Liver (tissue), 3 donors: ENCODE measurements around the gene SPTBN4.

Source experiments
- ATF3 ChIP-seq: IDR thresholded peaks from 2 replicates; pipeline ENCODE4 v1.6.1; 2016; ENCODE audit warnings: antibody characterized with exemption
- EGR1 ChIP-seq, 2 donors: IDR thresholded peaks; 2 replicates each; pipeline ENCODE4 v1.6.1; 2016 to 2018; ENCODE audit warnings: antibody characterized with exemption in 2 of 2, low read depth in 2 of 2
- GABPA ChIP-seq, 2 donors: IDR thresholded peaks in 1 of 2; conservative IDR thresholded peaks in 1 of 2; 2 replicates each; pipeline ENCODE4 v1.6.1; 2016; ENCODE audit warnings: antibody characterized with exemption in 2 of 2, mild to moderate bottlenecking in 1 of 2, moderate library complexity in 1 of 2
- JUND ChIP-seq, 2 donors: IDR thresholded peaks; 2 replicates each; pipeline ENCODE4 v1.6.1; 2016; ENCODE audit warnings: antibody characterized with exemption in 2 of 2
- MAX ChIP-seq: IDR thresholded peaks from 2 replicates; pipeline ENCODE4 v1.6.1; 2016; ENCODE audit warnings: antibody characterized with exemption
- RAD21 ChIP-seq, 2 donors: IDR thresholded peaks; 2 replicates each; pipeline ENCODE4 v1.6.1; 2016; ENCODE audit warnings: antibody characterized with exemption in 2 of 2, mild to moderate bottlenecking in 2 of 2
- REST ChIP-seq: IDR thresholded peaks from 2 replicates; pipeline ENCODE4 v1.6.1; 2016; ENCODE audit warnings: antibody characterized with exemption, mild to moderate bottlenecking
- RXRA ChIP-seq, 2 donors: IDR thresholded peaks; 2 replicates each; pipeline ENCODE4 v1.6.1; 2017 to 2018; ENCODE audit warnings: antibody characterized with exemption in 2 of 2, mild to moderate bottlenecking in 1 of 2
- SP1 ChIP-seq: IDR thresholded peaks from 2 replicates; pipeline ENCODE4 v1.6.1; 2018; ENCODE audit warnings: antibody characterized with exemption, mild to moderate bottlenecking
- TAF1 ChIP-seq: conservative IDR thresholded peaks from 2 replicates; pipeline ENCODE4 v1.6.1; 2016; ENCODE audit warnings: antibody characterized with exemption, mild to moderate bottlenecking
- YY1 ChIP-seq: IDR thresholded peaks from 2 replicates; pipeline ENCODE4 v1.6.1; 2016; ENCODE audit warnings: antibody characterized with exemption, mild to moderate bottlenecking
- TF ChIP-seq, protein P1 (sequence below): fragments of 150-350 bp; IDR thresholded peaks from 2 replicates; pipeline ENCODE4 v1.5.1; 2017; ENCODE audit warnings: improper control_type of control experiment, low read depth, low read length; ENCODE audit not compliant: missing input control
- TF ChIP-seq, protein P2 (sequence below): IDR thresholded peaks from 2 replicates; pipeline ENCODE4 v1.6.1; 2016; ENCODE audit warnings: antibody characterized with exemption
- donor health status: healthy.
- donor health status: healthy.

GRCh38 chr19:40570313-40571004, 103.7 kb downstream of the SPTBN4 start:
- TF ChIP-seq, protein P1, sequence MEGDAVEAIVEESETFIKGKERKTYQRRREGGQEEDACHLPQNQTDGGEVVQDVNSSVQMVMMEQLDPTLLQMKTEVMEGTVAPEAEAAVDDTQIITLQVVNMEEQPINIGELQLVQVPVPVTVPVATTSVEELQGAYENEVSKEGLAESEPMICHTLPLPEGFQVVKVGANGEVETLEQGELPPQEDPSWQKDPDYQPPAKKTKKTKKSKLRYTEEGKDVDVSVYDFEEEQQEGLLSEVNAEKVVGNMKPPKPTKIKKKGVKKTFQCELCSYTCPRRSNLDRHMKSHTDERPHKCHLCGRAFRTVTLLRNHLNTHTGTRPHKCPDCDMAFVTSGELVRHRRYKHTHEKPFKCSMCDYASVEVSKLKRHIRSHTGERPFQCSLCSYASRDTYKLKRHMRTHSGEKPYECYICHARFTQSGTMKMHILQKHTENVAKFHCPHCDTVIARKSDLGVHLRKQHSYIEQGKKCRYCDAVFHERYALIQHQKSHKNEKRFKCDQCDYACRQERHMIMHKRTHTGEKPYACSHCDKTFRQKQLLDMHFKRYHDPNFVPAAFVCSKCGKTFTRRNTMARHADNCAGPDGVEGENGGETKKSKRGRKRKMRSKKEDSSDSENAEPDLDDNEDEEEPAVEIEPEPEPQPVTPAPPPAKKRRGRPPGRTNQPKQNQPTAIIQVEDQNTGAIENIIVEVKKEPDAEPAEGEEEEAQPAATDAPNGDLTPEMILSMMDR, result peak; percentile 37
- TF ChIP-seq JUND (IDR thresholded peaks at IDR 0.05) (no peak), ATF3 (no peak), SP1 (peak; percentile 86), EGR1 (IDR thresholded peaks at IDR 0.05; ENCODE audit: low read depth in 2 of 2) (peak; percentile 89 to 94), REST (no peak), GABPA (IDR thresholded peaks at IDR 0.05 in 1 of 2, conservative IDR thresholded peaks at IDR 0.05 in 1 of 2) (peak in 1 of 2 donors; percentile 8), YY1 (peak; percentile 43), MAX (peak; percentile 51), RXRA (IDR thresholded peaks at IDR 0.05) (no peak), RAD21 (IDR thresholded peaks at IDR 0.05) (no peak), TAF1 (no peak)
- TF ChIP-seq, protein P2, sequence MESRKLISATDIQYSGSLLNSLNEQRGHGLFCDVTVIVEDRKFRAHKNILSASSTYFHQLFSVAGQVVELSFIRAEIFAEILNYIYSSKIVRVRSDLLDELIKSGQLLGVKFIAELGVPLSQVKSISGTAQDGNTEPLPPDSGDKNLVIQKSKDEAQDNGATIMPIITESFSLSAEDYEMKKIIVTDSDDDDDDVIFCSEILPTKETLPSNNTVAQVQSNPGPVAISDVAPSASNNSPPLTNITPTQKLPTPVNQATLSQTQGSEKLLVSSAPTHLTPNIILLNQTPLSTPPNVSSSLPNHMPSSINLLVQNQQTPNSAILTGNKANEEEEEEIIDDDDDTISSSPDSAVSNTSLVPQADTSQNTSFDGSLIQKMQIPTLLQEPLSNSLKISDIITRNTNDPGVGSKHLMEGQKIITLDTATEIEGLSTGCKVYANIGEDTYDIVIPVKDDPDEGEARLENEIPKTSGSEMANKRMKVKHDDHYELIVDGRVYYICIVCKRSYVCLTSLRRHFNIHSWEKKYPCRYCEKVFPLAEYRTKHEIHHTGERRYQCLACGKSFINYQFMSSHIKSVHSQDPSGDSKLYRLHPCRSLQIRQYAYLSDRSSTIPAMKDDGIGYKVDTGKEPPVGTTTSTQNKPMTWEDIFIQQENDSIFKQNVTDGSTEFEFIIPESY, result no peak
